ENCODE data around the gene TAS1R3. TPM values are rescaled to one million over a fixed set of nuclear protein-coding genes. Genes with fewer than 3 reads are reported as not detected.
A peak's percentile ranks its signal among the peaks of the same experiment; 100 is the strongest.

The TAS1R3 gene
- total RNA-seq, 1 donor from 2014 or later, result 0.93 TPM

DNA sequence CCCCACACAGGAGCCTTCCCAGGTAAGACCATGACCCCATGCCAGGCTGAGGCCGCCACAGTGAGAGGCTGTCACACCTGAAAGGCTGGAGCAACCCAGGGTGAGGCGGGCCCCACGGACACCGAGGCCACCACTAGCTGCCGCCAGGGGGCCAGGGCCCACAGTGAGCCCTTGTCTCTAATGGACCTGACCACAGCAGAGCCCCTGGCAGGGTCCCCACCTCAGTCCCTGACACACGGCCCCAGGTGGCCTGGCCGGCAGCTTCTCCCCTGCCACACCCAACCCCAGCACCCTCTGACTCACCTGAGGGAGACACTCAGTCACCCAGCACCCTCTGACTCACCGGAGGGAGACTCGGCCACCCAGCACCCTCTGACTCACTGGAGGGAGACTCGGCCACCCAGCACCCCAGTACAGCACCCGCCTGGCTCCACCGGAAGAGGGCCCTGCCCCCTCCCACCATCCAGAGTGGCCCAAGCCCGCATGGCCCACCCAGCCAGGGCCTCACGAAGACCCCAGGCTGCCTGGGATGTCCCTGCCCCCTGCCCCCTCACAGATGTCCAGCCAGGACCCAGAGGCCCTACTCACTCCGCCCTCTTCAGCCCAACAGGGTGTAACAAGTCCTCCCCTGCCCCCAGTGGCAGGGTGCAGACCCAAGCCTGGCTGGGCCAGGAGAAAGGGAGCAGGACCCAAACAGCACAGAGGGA lies 13.7 kb downstream of the TAS1R3 start:
- H3K27me3 ChIP-seq (ENCODE audit: low read depth), result no peaks in the 10 kb centered on the region
- no peak overlapping the region for H3K27ac ChIP-seq (replicated peaks)
- H3K4me3 ChIP-seq, result no peak overlapping the region
- TF ChIP-seq, protein P1, sequence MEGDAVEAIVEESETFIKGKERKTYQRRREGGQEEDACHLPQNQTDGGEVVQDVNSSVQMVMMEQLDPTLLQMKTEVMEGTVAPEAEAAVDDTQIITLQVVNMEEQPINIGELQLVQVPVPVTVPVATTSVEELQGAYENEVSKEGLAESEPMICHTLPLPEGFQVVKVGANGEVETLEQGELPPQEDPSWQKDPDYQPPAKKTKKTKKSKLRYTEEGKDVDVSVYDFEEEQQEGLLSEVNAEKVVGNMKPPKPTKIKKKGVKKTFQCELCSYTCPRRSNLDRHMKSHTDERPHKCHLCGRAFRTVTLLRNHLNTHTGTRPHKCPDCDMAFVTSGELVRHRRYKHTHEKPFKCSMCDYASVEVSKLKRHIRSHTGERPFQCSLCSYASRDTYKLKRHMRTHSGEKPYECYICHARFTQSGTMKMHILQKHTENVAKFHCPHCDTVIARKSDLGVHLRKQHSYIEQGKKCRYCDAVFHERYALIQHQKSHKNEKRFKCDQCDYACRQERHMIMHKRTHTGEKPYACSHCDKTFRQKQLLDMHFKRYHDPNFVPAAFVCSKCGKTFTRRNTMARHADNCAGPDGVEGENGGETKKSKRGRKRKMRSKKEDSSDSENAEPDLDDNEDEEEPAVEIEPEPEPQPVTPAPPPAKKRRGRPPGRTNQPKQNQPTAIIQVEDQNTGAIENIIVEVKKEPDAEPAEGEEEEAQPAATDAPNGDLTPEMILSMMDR (IDR thresholded peaks at IDR 0.05; ENCODE audit: borderline replicate concordance), result peak; percentile 39
- H3K36me3 ChIP-seq, result peaks cover 20% of the 10 kb centered on the region
- H3K4me1 ChIP-seq, result peaks cover 51% of the 10 kb centered on the region
- intact Hi-C loops (cut with micrococcal nuclease), result no loop called here
- no peaks in the 10 kb centered on the region for H3K9me3 ChIP-seq (replicated peaks)
- no peak for DNase-seq

DNA sequence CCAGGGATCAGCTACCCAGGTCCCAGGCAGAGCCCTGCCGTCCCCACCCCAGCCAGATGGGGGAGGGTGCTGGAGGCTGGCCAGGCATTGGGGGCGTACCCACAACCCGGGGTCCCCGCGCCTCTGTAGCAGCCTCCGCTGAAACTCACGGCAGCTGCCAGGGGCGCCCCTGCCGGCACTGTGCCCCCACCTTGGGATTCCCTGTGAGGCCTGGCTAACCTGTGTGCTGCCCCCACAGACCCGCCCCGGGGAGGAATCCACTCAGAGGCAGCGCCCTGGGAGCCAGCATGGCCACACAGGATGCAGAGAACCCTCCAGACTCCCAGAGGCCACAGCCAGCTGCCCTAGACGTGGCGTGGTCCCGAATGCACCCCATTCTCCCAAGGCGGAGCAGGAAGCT lies 14.3 kb downstream of the TAS1R3 start:
- Histone ChIP-seq H3K4me3 (no peak overlapping the region), H3K27ac (replicated peaks) (peak overlapping the region; percentile 91), H3K36me3 (peaks cover 14% of the 10 kb centered on the region), H3K4me1 (peaks cover 51% of the 10 kb centered on the region), H3K9me3 (replicated peaks) (no peaks in the 10 kb centered on the region), H3K27me3 (ENCODE audit: low read depth) (no peaks in the 10 kb centered on the region)
- TF ChIP-seq, protein P1 (IDR thresholded peaks at IDR 0.05; ENCODE audit: borderline replicate concordance), result no peak
- intact Hi-C loops (cut with micrococcal nuclease), result no loop called here
- DNase-seq, result no peak

DNA sequence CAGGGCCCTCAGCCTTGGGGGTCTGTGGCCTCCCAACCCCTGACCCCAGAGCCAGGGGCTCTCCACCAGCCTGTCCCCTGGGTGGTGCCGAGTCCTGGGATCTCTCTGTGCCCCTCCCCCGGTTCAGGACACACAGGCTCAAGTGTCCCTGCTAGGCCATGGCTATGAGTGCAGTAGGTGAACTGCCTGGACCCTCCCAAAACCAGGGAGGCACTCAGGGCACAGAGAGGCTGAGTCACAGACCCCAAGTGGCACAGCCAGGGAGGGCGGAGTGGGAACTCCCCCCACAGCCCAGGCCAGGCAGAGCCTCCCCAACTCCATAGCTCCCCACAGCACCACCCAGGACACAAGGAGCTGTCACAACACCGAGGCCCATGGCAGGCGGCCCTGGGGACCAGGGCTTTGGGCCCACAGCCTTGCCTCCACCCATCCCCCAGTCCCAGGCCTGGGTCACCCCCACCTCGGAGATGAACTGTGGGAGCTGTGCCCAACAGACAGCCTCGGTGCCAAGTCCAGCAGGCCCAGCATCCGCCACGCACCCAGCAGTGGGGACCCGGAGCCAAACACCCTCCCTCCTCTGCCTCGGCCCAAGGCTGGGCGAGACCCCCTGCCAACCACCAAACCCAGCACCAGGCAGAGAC lies 14.9 kb downstream of the TAS1R3 start:
- Histone ChIP-seq H3K27me3 (ENCODE audit: low read depth) (no peaks in the 10 kb centered on the region), H3K4me3 (peak overlapping the region; percentile 84), H3K4me1 (peaks cover 51% of the 10 kb centered on the region), H3K36me3 (peaks cover 10% of the 10 kb centered on the region), H3K9me3 (replicated peaks) (no peaks in the 10 kb centered on the region), H3K27ac (replicated peaks) (peak overlapping the region; percentile 91)
- DNase-seq, result no peak
- TF ChIP-seq, protein P1 (IDR thresholded peaks at IDR 0.05; ENCODE audit: borderline replicate concordance), result no peak
- intact Hi-C loops (cut with micrococcal nuclease), result no loop called here

DNA sequence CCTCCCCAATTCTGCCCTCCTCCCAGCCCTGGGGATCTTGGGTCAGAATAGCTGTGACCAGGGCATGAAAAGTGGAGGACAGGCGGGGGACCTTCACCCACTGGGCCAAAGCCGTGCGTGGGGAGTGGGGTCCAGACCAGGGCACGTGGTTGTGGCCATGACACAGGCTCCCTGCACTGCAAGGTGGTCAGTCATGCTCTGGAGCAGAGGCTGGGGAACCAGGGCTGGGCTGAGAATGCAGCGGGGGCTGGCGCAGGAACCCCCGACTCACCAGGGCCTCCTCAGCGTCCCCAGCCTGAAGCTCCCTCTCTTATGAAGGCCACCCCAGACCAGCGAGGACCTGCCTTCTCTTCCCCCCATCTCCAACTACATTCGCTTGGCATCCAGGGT lies 15.4 kb downstream of the TAS1R3 start:
- Histone ChIP-seq H3K27me3 (ENCODE audit: low read depth) (no peaks in the 10 kb centered on the region), H3K27ac (replicated peaks) (peak overlapping the region; percentile 91), H3K9me3 (replicated peaks) (no peaks in the 10 kb centered on the region), H3K4me3 (peak overlapping the region; percentile 84), H3K4me1 (peaks cover 53% of the 10 kb centered on the region), H3K36me3 (peaks cover 5% of the 10 kb centered on the region)
- TF ChIP-seq, protein P1 (IDR thresholded peaks at IDR 0.05; ENCODE audit: borderline replicate concordance), result no peak
- intact Hi-C loops (cut with micrococcal nuclease), result no loop called here
- DNase-seq, result no peak

DNA sequence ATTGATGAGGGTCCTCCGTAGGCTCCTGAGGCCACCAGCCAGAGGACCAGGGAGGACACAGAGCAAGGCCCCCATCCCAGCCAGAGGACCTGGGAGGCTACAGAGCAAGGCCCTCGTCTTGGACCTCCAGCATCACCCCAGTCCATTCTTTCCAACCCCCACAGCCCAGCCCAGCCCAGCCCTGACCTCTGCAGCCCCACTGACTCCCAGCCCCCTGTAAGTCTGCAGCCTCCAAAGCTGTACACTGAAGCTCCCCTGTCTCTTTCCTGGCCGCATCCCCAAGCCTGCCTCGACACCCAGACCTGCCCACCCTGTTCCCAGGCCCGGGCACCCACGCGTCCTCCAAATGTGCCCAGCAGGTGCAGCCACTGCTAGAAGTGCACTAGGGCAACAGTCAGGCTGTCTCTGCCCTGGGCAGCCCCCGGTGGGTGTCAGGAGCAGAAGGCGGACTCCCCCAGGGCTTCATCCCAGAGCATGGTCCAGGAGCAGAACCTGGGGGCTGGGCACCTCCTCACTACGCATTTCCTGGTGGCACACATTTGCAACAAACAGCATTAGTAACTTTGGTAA lies 16.0 kb downstream of the TAS1R3 start:
- intact Hi-C loops (cut with micrococcal nuclease), result no loop called here
- no peaks in the 10 kb centered on the region for H3K27me3 ChIP-seq (ENCODE audit: low read depth)
- no peaks in the 10 kb centered on the region for H3K9me3 ChIP-seq (replicated peaks)
- peaks cover 59% of the 10 kb centered on the region for H3K4me1 ChIP-seq
- no peaks in the 10 kb centered on the region for H3K36me3 ChIP-seq
- TF ChIP-seq, protein P1 (IDR thresholded peaks at IDR 0.05; ENCODE audit: borderline replicate concordance), result no peak
- DNase-seq, result no peak
- peak overlapping the region; percentile 84 for H3K4me3 ChIP-seq
- peak overlapping the region; percentile 91 for H3K27ac ChIP-seq (replicated peaks)
